ENCODE results near the gene ZNF804A. TPM values are rescaled to one million over a fixed set of nuclear protein-coding genes. Genes with fewer than 3 reads are reported as not detected.

The ZNF804A gene
- total RNA-seq, 1 donor from 2014 or later = not detected

DNA sequence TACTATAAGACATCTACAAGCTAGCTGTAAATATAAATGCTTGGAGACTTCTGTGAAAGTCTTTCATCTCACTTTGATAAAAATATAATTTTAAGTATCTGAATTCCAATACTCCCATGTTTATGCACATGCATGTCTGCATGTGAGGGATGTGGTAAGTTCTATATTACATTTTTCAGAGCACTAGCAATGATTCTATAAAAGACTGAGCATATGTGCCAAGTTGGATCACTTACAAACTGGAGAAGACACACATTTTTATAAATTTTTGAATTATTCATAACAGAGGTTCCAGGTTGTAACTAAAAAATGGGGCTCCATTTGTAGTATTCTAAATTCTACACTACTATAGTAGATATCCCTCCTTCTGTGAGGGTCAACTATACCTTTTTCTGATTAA is 26.0 kb downstream of the ZNF804A start:
- Histone ChIP-seq H3K79me2 (ENCODE audit: low read depth) (no peaks in the 10 kb centered on the region), H3K27me3 (no peaks in the 10 kb centered on the region), H3K27ac (no peak overlapping the region), H3K9me3 (ENCODE audit: low read depth) (no peaks in the 10 kb centered on the region), H3K4me3 (no peak overlapping the region), H3F3A (ENCODE audit: low read depth) (no peaks in the 10 kb centered on the region), H2AFZ (replicated peaks) (no peak overlapping the region), H4K20me1 (ENCODE audit: low read depth) (no peaks in the 10 kb centered on the region), H3K4me1 (no peaks in the 10 kb centered on the region), H3K4me2 (no peak overlapping the region), H3K36me3 (no peaks in the 10 kb centered on the region), H3K9ac (no peak overlapping the region)
- Mint-ChIP-seq H3K36me3 (no peaks in the 10 kb centered on the region), H3K27ac (no peak overlapping the region), H3K27me3 (ENCODE audit: insufficient read depth, low read depth) (no peaks in the 10 kb centered on the region), H3K4me3 (no peak overlapping the region), H3K4me1 (no peaks in the 10 kb centered on the region), H3K9me3 (no peaks in the 10 kb centered on the region)
- DNase-seq (ENCODE audit: low spot score) = no peak
- TF ChIP-seq EZH2phosphoT487 (IDR thresholded peaks at IDR 0.05) = no peak
- TF ChIP-seq, protein P1, sequence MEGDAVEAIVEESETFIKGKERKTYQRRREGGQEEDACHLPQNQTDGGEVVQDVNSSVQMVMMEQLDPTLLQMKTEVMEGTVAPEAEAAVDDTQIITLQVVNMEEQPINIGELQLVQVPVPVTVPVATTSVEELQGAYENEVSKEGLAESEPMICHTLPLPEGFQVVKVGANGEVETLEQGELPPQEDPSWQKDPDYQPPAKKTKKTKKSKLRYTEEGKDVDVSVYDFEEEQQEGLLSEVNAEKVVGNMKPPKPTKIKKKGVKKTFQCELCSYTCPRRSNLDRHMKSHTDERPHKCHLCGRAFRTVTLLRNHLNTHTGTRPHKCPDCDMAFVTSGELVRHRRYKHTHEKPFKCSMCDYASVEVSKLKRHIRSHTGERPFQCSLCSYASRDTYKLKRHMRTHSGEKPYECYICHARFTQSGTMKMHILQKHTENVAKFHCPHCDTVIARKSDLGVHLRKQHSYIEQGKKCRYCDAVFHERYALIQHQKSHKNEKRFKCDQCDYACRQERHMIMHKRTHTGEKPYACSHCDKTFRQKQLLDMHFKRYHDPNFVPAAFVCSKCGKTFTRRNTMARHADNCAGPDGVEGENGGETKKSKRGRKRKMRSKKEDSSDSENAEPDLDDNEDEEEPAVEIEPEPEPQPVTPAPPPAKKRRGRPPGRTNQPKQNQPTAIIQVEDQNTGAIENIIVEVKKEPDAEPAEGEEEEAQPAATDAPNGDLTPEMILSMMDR (IDR thresholded peaks at IDR 0.05) = no peak
- TF ChIP-seq EZH2 (IDR thresholded peaks at IDR 0.05) = no peak

GRCh38 chr2:184628051-184628450 is 29.7 kb downstream of the ZNF804A start:
- TF ChIP-seq EZH2 (IDR thresholded peaks at IDR 0.05) (no peak), EZH2phosphoT487 (IDR thresholded peaks at IDR 0.05) (no peak)
- TF ChIP-seq, protein P1 (IDR thresholded peaks at IDR 0.05) = no peak
- Histone ChIP-seq H3K9ac (no peak overlapping the region), H3F3A (ENCODE audit: low read depth) (no peaks in the 10 kb centered on the region), H3K27me3 (no peaks in the 10 kb centered on the region), H4K20me1 (ENCODE audit: low read depth) (no peaks in the 10 kb centered on the region), H3K79me2 (ENCODE audit: low read depth) (no peaks in the 10 kb centered on the region), H3K4me3 (no peak overlapping the region), H3K27ac (no peak overlapping the region), H3K36me3 (no peaks in the 10 kb centered on the region), H2AFZ (replicated peaks) (no peak overlapping the region), H3K4me2 (no peak overlapping the region), H3K4me1 (no peaks in the 10 kb centered on the region), H3K9me3 (ENCODE audit: low read depth) (no peaks in the 10 kb centered on the region)
- H3K27me3 Mint-ChIP-seq (ENCODE audit: insufficient read depth, low read depth) = no peaks in the 10 kb centered on the region
- H3K27ac Mint-ChIP-seq = no peak overlapping the region
- no peak for DNase-seq (ENCODE audit: low spot score)
- no peak overlapping the region for H3K4me3 Mint-ChIP-seq
- H3K4me1 Mint-ChIP-seq = no peaks in the 10 kb centered on the region
- no peaks in the 10 kb centered on the region for H3K9me3 Mint-ChIP-seq
- H3K36me3 Mint-ChIP-seq = no peaks in the 10 kb centered on the region

GRCh38 chr2:184633726-184634125 is 35.4 kb downstream of the ZNF804A start:
- Histone ChIP-seq H3F3A (ENCODE audit: low read depth) (no peaks in the 10 kb centered on the region), H3K4me1 (no peaks in the 10 kb centered on the region), H2AFZ (replicated peaks) (no peak overlapping the region), H3K36me3 (no peaks in the 10 kb centered on the region), H3K9ac (no peak overlapping the region), H3K4me2 (no peak overlapping the region), H3K79me2 (ENCODE audit: low read depth) (no peaks in the 10 kb centered on the region), H4K20me1 (ENCODE audit: low read depth) (no peaks in the 10 kb centered on the region), H3K27me3 (no peaks in the 10 kb centered on the region), H3K4me3 (no peak overlapping the region), H3K9me3 (ENCODE audit: low read depth) (no peaks in the 10 kb centered on the region), H3K27ac (no peak overlapping the region)
- Mint-ChIP-seq H3K27me3 (ENCODE audit: insufficient read depth, low read depth) (no peaks in the 10 kb centered on the region), H3K4me1 (no peaks in the 10 kb centered on the region), H3K27ac (no peak overlapping the region), H3K36me3 (no peaks in the 10 kb centered on the region), H3K9me3 (no peaks in the 10 kb centered on the region), H3K4me3 (no peak overlapping the region)
- no peak for DNase-seq (ENCODE audit: low spot score)
- TF ChIP-seq EZH2 (IDR thresholded peaks at IDR 0.05) (no peak), EZH2phosphoT487 (IDR thresholded peaks at IDR 0.05) (no peak)
- TF ChIP-seq, protein P1 (IDR thresholded peaks at IDR 0.05) = no peak

Measured in neural progenitor cell (in vitro differentiated cells).